ENCODE data around the gene PARD3. TPM values are rescaled to one million over a fixed set of nuclear protein-coding genes. Genes with fewer than 3 reads are reported as not detected.

The PARD3 gene
- total RNA-seq, 2 donors from 2014 or later = 36.1 to 48.5 TPM

DNA sequence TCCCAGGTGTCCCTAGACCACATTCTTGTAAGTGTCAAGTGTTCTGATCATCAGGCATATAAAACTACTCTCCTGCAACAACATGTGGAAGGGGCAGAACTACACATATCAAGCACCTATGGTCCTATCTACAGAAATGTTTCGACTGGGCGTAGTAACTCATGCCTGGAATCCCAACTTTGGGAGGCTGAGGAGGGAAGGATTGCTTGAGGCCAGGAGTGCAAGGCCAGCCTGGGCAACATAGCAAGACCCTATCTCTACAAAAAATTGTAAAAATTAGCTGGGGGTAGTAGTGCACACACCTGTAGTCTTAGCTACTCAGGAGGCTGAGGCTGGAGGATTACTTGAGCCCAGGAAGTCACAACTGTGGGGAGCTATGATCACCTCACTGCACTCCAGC, 244.2 kb downstream of the PARD3 start:
- Histone ChIP-seq H3K27me3 (no peaks in the 10 kb centered on the region), H3K9me3 (no peaks in the 10 kb centered on the region), H3K4me3 (no peak overlapping the region), H3K4me1 (no peaks in the 10 kb centered on the region), H3K36me3 (replicated peaks in 1 of 2; ENCODE audit: insufficient read depth in 1 of 2, low read depth in 2 of 2) (no peaks in the 10 kb centered on the region), H3K27ac (no peak overlapping the region)
- TF ChIP-seq CTCF (IDR thresholded peaks at IDR 0.05) = no peak
- TF ChIP-seq POLR2A (IDR thresholded peaks at IDR 0.05) = no peak
- 100% methylated on average over 2 of the region's 2 CpGs for WGBS, 2 donors
- no peak for DNase-seq
- intact Hi-C loops (cut with DNase I) = no loop called here
- no peak for ATAC-seq

DNA sequence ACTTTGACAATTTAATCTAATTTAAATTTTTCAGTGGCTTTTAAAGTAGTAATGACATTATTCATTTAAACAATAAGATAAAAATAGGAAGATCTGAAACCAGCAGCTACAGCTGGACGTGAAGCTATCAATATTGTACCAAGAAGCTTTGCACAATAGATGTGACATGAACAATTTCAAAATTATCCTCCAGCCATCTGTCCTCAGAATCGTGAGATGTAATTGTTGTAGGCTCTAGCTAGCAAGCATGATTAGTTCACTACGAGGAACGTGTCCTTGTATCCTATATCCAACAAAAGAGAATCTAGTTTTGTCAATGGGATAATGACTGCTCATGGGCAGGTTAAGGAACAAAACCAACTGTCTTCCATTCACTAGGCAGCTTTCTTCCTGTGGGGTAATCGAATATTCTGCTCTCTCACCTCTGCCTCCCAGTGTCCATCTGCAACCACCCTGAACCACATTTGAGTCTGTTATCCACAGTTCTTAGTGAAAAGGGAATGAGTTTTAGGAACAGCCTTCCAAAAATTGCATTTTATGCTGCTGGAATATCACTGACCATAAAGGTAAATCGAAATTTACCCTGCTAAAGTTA, 247.3 kb downstream of the PARD3 start:
- Histone ChIP-seq H3K36me3 (replicated peaks in 1 of 2; ENCODE audit: insufficient read depth in 1 of 2, low read depth in 2 of 2) (no peaks in the 10 kb centered on the region), H3K27me3 (no peaks in the 10 kb centered on the region), H3K4me3 (no peak overlapping the region), H3K9me3 (no peaks in the 10 kb centered on the region), H3K4me1 (no peaks in the 10 kb centered on the region), H3K27ac (no peak overlapping the region)
- ATAC-seq (no peak), DNase-seq (no peak)
- WGBS, 2 donors = 81 to 82% methylated on average over 6 of the region's 6 CpGs
- TF ChIP-seq CTCF (IDR thresholded peaks at IDR 0.05) (no peak), POLR2A (IDR thresholded peaks at IDR 0.05) (no peak)
- intact Hi-C loops (cut with DNase I) = no loop called here

DNA sequence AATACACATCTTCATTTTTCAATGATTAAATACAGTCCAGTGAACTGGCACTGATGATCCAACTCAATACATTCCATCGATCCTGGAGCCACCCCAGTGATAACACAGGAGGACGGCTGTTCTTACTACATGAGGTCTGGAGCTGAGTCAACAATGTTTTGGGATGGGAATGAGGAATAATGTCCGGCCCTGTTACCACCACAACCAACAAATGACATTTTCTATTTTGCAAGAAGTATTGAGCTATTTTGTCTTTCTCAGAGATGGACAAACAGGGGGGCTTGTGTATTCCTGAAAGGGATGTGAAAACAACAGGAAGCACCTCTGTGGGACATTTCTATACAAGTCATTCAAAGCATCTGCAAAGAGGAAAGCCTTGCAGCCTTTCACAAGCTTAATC, 249.2 kb downstream of the PARD3 start:
- TF ChIP-seq CTCF (IDR thresholded peaks at IDR 0.05) = no peak
- no peak for TF ChIP-seq POLR2A (IDR thresholded peaks at IDR 0.05)
- H3K36me3 ChIP-seq (replicated peaks in 1 of 2; ENCODE audit: insufficient read depth in 1 of 2, low read depth in 2 of 2) = no peaks in the 10 kb centered on the region
- intact Hi-C loops (cut with DNase I) = no loop called here
- H3K9me3 ChIP-seq = no peaks in the 10 kb centered on the region
- H3K4me3 ChIP-seq = no peak overlapping the region
- 27 to 36% methylated on average over 3 of the region's 3 CpGs for WGBS, 2 donors
- H3K27ac ChIP-seq = no peak overlapping the region
- H3K4me1 ChIP-seq = no peaks in the 10 kb centered on the region
- DNase-seq (no peak), ATAC-seq (no peak)
- no peaks in the 10 kb centered on the region for H3K27me3 ChIP-seq

DNA sequence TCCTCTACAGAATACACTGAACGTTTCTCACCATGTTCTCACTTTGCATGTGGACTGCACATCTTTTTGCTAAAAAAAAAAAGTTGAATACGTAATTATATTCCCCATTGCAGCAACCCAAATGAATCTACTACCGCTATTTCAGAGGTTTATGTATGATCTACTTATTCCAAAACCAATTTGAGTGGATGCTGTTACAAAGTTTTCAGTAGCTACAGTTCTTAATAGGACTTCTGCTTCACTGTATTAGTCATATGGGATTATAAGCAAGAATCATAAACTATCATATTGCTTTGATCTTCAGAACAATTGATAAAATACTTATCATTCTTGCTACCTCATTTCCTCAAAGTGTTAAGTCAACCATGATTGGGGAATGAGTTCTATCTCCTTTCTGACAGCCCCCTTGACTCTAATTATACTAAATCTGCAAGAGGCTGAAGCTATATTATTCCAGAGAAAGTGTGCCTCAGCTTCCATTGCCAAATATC, 257.0 kb downstream of the PARD3 start:
- WGBS, 2 donors = 88 to 99% methylated on average over 3 of the region's 3 CpGs
- no peaks in the 10 kb centered on the region for H3K9me3 ChIP-seq
- no peak for TF ChIP-seq POLR2A (IDR thresholded peaks at IDR 0.05)
- no peaks in the 10 kb centered on the region for H3K4me1 ChIP-seq
- H3K27ac ChIP-seq = no peak overlapping the region
- DNase-seq (no peak), ATAC-seq (no peak)
- intact Hi-C loops (cut with DNase I) = no loop called here
- H3K36me3 ChIP-seq (replicated peaks in 1 of 2; ENCODE audit: insufficient read depth in 1 of 2, low read depth in 2 of 2) = no peaks in the 10 kb centered on the region
- H3K4me3 ChIP-seq = no peak overlapping the region
- H3K27me3 ChIP-seq = no peaks in the 10 kb centered on the region

DNA sequence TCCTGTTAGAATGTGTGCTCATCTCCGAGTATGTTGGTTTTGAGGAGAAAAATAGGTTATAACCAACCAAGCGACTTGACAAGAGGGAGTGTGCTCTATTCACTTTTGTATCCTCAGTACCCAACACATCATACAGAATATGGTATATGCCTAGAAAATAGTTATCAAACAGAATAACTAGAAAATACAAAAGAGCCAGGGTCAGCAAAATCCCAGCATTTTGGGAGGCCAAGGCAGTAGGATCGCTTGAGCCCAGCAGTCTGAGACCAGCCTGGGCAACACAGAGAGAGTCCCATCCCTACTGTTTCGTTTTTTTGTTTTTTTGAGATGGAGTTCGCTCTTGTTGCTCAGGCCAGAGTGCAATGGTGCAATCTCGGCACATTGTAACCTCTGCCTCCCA, 257.9 kb downstream of the PARD3 start:
- no peak for DNase-seq
- 96 to 97% methylated on average over 6 of the region's 6 CpGs for WGBS, 2 donors
- ATAC-seq = no peak
- Histone ChIP-seq H3K27me3 (no peaks in the 10 kb centered on the region), H3K36me3 (replicated peaks in 1 of 2; ENCODE audit: insufficient read depth in 1 of 2, low read depth in 2 of 2) (no peaks in the 10 kb centered on the region), H3K4me1 (no peaks in the 10 kb centered on the region), H3K9me3 (no peaks in the 10 kb centered on the region), H3K4me3 (no peak overlapping the region), H3K27ac (no peak overlapping the region)
- TF ChIP-seq CTCF (IDR thresholded peaks at IDR 0.05) (no peak), POLR2A (IDR thresholded peaks at IDR 0.05) (no peak)
- intact Hi-C loops (cut with DNase I) = no loop called here
